ENCODE measurements around the gene TNIK. TPM values are rescaled to one million over a fixed set of nuclear protein-coding genes. Genes with fewer than 3 reads are reported as not detected.
"Not testable (repeated sequence)": the region's sequence is repeated elsewhere in the genome, so short reads cannot be mapped to it uniquely, and the experiment has no call there.

Gene TNIK
- total RNA-seq, 2 donors from 2014 or later = 32.2 to 43.2 TPM

- not testable (repeated sequence) for H3K36me3 Mint-ChIP-seq (ENCODE audit: insufficient read depth in 2 of 2); H3K4me3 Mint-ChIP-seq; H3K27me3 Mint-ChIP-seq (ENCODE audit: low read depth); H3K27ac Mint-ChIP-seq; DNase-seq; H3K9me3 Mint-ChIP-seq; ATAC-seq (replicated peaks in 1 of 2)
- H3K4me1 Mint-ChIP-seq (ENCODE audit: low read depth) = peaks cover 28% of the 10 kb centered on the region
These were observed 93.5 kb downstream of the TNIK start for GRCh38 chr3:171366738-171367137.

DNA sequence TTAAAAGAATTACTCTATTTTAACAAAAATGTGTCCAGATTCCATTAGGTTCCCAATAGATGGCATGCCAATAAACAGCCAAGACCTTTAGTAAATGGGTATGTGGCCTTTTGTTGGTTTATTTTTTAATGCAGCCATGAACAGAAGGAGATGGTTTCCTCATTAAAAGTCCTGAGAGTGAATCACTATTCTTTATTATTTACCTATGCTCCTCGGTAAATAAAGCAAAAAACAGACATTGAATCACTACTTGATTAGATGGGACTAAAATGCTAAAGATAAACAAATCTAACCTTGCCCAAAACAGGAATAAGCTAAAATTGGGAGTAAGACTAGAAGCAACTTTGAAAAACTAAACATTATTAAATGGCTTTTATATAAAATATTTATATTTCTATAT lies 94.2 kb downstream of the TNIK start:
- Mint-ChIP-seq H3K27me3 (ENCODE audit: low read depth) (no peaks in the 10 kb centered on the region), H3K4me3 (no peak overlapping the region), H3K9me3 (no peaks in the 10 kb centered on the region), H3K4me1 (ENCODE audit: low read depth) (peaks cover 28% of the 10 kb centered on the region), H3K27ac (no peak overlapping the region), H3K36me3 (ENCODE audit: insufficient read depth in 2 of 2) (peaks cover 0 to 9% of the 10 kb centered on the region in 2 donors)
- DNase-seq (no peak), ATAC-seq (replicated peaks in 1 of 2) (no peak)

GRCh38 chr3:171365489-171365888 lies 94.7 kb downstream of the TNIK start:
- ATAC-seq (replicated peaks in 1 of 2) = no peak
- H3K9me3 Mint-ChIP-seq = no peaks in the 10 kb centered on the region
- no peaks in the 10 kb centered on the region for H3K27me3 Mint-ChIP-seq (ENCODE audit: low read depth)
- peaks cover 0 to 9% of the 10 kb centered on the region in 2 donors for H3K36me3 Mint-ChIP-seq (ENCODE audit: insufficient read depth in 2 of 2)
- no peak overlapping the region for H3K4me3 Mint-ChIP-seq
- no peak for DNase-seq
- peaks cover 33% of the 10 kb centered on the region for H3K4me1 Mint-ChIP-seq (ENCODE audit: low read depth)
- no peak overlapping the region for H3K27ac Mint-ChIP-seq

DNA sequence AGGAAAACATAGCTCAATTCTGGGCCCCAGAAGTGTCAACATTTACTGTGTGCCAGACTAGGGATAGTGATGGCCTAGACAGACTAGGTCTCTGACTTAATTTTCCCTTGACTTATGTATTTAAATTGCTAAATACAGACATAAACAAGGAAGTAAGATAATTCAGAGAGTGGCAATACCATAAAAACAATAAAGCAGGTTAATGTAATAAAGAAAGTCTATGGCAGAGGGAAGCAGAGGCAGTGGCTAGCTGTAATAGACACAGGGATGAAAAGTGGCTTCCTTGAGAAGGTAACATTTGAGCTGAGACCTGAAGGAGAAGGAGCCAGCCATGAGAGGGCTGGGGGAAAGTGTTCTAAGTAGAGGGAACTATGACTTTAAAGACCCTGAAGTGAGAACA lies 95.7 kb downstream of the TNIK start:
- ATAC-seq (replicated peaks in 1 of 2) (no peak), DNase-seq (no peak)
- H3K4me3 Mint-ChIP-seq = no peak overlapping the region
- no peaks in the 10 kb centered on the region for H3K27me3 Mint-ChIP-seq (ENCODE audit: low read depth)
- H3K27ac Mint-ChIP-seq = no peak overlapping the region
- H3K4me1 Mint-ChIP-seq (ENCODE audit: low read depth) = peaks cover 30% of the 10 kb centered on the region
- H3K9me3 Mint-ChIP-seq = no peaks in the 10 kb centered on the region
- H3K36me3 Mint-ChIP-seq (ENCODE audit: insufficient read depth in 2 of 2) = peaks cover 0 to 9% of the 10 kb centered on the region in 2 donors

- no peak for DNase-seq
- H3K4me1 Mint-ChIP-seq (ENCODE audit: low read depth) = peaks cover 43% of the 10 kb centered on the region
- no peak for ATAC-seq (replicated peaks in 1 of 2)
- no peaks in the 10 kb centered on the region for H3K9me3 Mint-ChIP-seq
- H3K36me3 Mint-ChIP-seq (ENCODE audit: insufficient read depth in 2 of 2) = peaks cover 0 to 5% of the 10 kb centered on the region in 2 donors
- no peaks in the 10 kb centered on the region for H3K27me3 Mint-ChIP-seq (ENCODE audit: low read depth)
- no peak overlapping the region for H3K4me3 Mint-ChIP-seq
- no peak overlapping the region for H3K27ac Mint-ChIP-seq
These were observed 97.0 kb downstream of the TNIK start for GRCh38 chr3:171363202-171363601.

GRCh38 chr3:171362575-171362974 lies 97.6 kb downstream of the TNIK start:
- Mint-ChIP-seq H3K27me3 (ENCODE audit: low read depth) (no peaks in the 10 kb centered on the region), H3K9me3 (no peaks in the 10 kb centered on the region), H3K36me3 (ENCODE audit: insufficient read depth in 2 of 2) (peaks cover 0 to 2% of the 10 kb centered on the region in 2 donors), H3K4me1 (ENCODE audit: low read depth) (peaks cover 42% of the 10 kb centered on the region), H3K27ac (no peak overlapping the region), H3K4me3 (no peak overlapping the region)
- no peak for DNase-seq
- no peak for ATAC-seq (replicated peaks in 1 of 2)

DNA sequence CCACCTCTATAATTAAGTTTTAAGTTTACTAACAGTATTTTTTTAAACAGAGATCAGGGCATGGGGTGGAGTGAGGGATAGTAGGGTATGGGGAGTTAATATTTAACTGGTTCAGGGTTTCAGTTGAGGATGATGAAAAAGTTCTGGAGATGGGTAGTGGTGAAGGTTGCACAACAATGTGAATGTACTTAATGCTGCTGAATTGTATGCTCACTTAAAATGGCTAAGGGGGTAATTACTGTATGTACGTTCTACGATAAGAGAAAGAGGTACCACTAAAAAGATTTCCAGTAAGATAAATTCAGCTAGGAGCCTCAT lies 101.4 kb downstream of the TNIK start:
- DNase-seq (no peak), ATAC-seq (replicated peaks in 1 of 2) (no peak)
- H3K9me3 Mint-ChIP-seq = no peaks in the 10 kb centered on the region
- no peak overlapping the region for H3K27ac Mint-ChIP-seq
- no peaks in the 10 kb centered on the region for H3K27me3 Mint-ChIP-seq (ENCODE audit: low read depth)
- no peak overlapping the region for H3K4me3 Mint-ChIP-seq
- peaks cover 67% of the 10 kb centered on the region for H3K4me1 Mint-ChIP-seq (ENCODE audit: low read depth)
- no peaks in the 10 kb centered on the region for H3K36me3 Mint-ChIP-seq (ENCODE audit: insufficient read depth in 2 of 2)

GRCh38 chr3:171358181-171358880 lies 101.9 kb downstream of the TNIK start:
- no peak for ATAC-seq (replicated peaks in 1 of 2)
- no peak for DNase-seq
- Mint-ChIP-seq H3K4me1 (ENCODE audit: low read depth) (peaks cover 67% of the 10 kb centered on the region), H3K4me3 (no peak overlapping the region), H3K27ac (no peak overlapping the region), H3K36me3 (ENCODE audit: insufficient read depth in 2 of 2) (no peaks in the 10 kb centered on the region), H3K9me3 (no peaks in the 10 kb centered on the region), H3K27me3 (ENCODE audit: low read depth) (no peaks in the 10 kb centered on the region)

GRCh38 chr3:171357721-171358120 lies 102.5 kb downstream of the TNIK start:
- no peak for DNase-seq
- Mint-ChIP-seq H3K9me3 (no peaks in the 10 kb centered on the region), H3K27me3 (ENCODE audit: low read depth) (no peaks in the 10 kb centered on the region), H3K36me3 (ENCODE audit: insufficient read depth in 2 of 2) (no peaks in the 10 kb centered on the region), H3K4me3 (no peak overlapping the region), H3K4me1 (ENCODE audit: low read depth) (peaks cover 69% of the 10 kb centered on the region), H3K27ac (no peak overlapping the region)
- ATAC-seq (replicated peaks in 1 of 2) = no peak

- Mint-ChIP-seq H3K36me3 (ENCODE audit: insufficient read depth in 2 of 2) (no peaks in the 10 kb centered on the region), H3K27ac (peak overlapping the region; percentile 94), H3K9me3 (no peaks in the 10 kb centered on the region), H3K4me1 (ENCODE audit: low read depth) (peaks cover 78% of the 10 kb centered on the region), H3K27me3 (ENCODE audit: low read depth) (no peaks in the 10 kb centered on the region), H3K4me3 (peak overlapping the region; percentile 6 to 70)
- DNase-seq = no peak
- ATAC-seq (replicated peaks in 1 of 2) = peak; percentile 55 to 63
These were observed 104.0 kb downstream of the TNIK start for GRCh38 chr3:171356251-171356650.

GRCh38 chr3:171354706-171355582 lies 105.3 kb downstream of the TNIK start:
- H3K9me3 Mint-ChIP-seq = no peaks in the 10 kb centered on the region
- DNase-seq = no peak
- peak overlapping the region; percentile 47 for H3K27ac Mint-ChIP-seq
- no peaks in the 10 kb centered on the region for H3K27me3 Mint-ChIP-seq (ENCODE audit: low read depth)
- H3K4me3 Mint-ChIP-seq = peak overlapping the region; percentile 26 to 70
- ATAC-seq (replicated peaks in 1 of 2) = peak in 1 of 2 donors; percentile 31
- H3K36me3 Mint-ChIP-seq (ENCODE audit: insufficient read depth in 2 of 2) = no peaks in the 10 kb centered on the region
- H3K4me1 Mint-ChIP-seq (ENCODE audit: low read depth) = peaks cover 84% of the 10 kb centered on the region

DNA sequence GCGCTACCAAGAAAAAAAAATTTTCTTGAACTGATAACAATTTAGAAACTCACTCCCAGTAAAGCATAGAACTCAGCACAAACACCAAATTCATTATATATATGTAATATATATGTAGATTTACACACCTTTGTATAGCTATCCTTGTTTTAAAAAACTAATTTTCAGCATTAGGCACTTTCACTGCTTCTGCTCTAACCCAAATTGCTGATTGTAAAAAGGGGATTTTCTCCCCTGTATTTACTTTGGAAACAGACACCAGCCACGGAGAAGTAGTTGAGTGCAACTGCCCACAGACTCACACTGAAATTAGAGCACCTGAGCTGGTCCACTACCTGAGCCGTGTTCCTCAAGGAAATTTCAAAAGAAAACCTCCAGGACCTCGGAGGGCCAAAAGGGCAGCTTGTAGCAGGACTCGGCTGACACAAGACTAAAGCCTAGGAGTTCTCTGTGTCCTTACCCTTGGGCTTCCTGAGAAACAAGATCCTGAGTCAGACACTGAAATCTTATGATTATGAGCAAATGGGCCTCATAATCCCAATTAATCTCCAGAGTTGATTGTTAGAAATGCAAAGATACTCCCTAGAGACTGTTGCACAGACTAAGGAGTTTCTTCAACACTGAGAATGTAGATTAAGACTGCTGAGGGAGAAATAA lies 106.0 kb downstream of the TNIK start:
- Mint-ChIP-seq H3K27me3 (ENCODE audit: low read depth) (no peaks in the 10 kb centered on the region), H3K4me3 (no peak overlapping the region)
- no peak for DNase-seq

DNA sequence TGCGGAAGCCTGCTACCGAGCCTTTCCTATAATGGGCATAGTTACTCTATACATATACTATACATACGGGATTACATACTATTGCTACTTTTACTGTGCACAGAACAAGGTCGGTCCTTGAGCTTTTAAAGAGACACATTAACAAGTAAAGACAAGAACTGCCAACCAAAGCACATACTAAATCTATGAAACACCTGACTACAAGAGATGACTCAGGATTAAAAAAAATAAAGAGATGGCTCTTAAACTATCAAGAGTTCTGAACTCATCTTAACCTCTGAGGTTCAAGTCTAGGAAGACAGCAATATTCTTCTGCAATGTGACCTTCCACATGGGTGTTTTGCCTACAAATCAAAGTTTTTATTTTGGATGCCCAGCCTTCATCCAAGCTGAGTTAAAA lies 106.8 kb downstream of the TNIK start:
- peaks cover 81% of the 10 kb centered on the region for H3K4me1 Mint-ChIP-seq (ENCODE audit: low read depth)
- no peaks in the 10 kb centered on the region for H3K9me3 Mint-ChIP-seq
- H3K27ac Mint-ChIP-seq = no peak overlapping the region
- DNase-seq (no peak), ATAC-seq (replicated peaks in 1 of 2) (no peak)
- H3K4me3 Mint-ChIP-seq = no peak overlapping the region
- H3K36me3 Mint-ChIP-seq (ENCODE audit: insufficient read depth in 2 of 2) = no peaks in the 10 kb centered on the region
- H3K27me3 Mint-ChIP-seq (ENCODE audit: low read depth) = no peaks in the 10 kb centered on the region

More for the DNA sequence above, 106.0 kb downstream of the TNIK start:
- peaks cover 85% of the 10 kb centered on the region for H3K4me1 Mint-ChIP-seq (ENCODE audit: low read depth)
- no peaks in the 10 kb centered on the region for H3K9me3 Mint-ChIP-seq
- ATAC-seq (replicated peaks in 1 of 2) = no peak
- H3K36me3 Mint-ChIP-seq (ENCODE audit: insufficient read depth in 2 of 2) = no peaks in the 10 kb centered on the region
- H3K27ac Mint-ChIP-seq = no peak overlapping the region

Data from activated T-cell treated with anti-CD3 and anti-CD28 coated beads, Interleukin-2, amount 50 U/mL, for 72 hours (primary cell).